ENCODE results near the gene KIZ. TPM values are rescaled to one million over a fixed set of nuclear protein-coding genes. Genes with fewer than 3 reads are reported as not detected.

Gene KIZ
- total RNA-seq, 1 experiment from 2014 or later, result 17.6 TPM

DNA sequence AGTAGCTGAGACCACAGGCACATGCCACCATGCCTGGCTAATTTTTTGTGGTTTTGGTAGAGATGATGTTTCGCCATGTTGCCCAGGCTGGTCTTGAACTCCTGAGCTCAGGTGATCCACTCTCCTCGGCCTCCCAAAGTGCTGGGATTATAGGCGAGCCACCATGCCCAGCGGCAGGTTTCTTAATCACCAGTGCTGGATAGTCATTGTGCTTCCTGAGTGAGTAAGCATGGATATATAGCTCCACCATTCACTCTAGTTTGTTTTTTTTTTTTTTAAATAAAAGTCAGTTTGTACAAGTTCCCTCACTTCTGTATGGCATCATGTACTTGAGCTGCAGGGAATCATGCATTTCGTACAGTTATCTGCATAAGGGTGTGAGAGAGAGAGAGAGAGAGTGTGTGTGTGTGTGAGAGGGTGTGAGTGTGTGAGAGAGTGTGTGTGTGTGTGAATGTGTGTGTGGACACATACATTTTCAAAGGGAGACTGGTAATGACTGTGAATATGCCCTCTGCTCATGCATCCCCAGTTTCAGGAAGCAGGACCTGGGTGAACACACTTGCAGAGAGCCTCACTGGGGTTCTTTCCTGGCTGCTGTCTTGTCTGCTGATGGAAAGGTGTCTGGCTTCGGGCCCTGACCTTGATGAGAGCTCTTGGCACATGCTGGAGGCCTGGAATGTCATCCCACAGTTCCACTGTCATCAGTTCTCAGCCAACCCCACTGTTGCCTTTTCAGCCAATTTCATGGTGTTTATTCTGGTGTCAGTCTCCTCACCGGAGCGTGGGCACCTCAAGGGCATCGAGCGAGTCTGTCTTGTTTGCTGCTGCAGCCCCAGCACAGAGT, 112.3 kb downstream of the KIZ start:
- Histone ChIP-seq H3K9ac (ENCODE audit: low read length) (no peak overlapping the region), H3K36me3 (ENCODE audit: control insufficient read depth in 1 of 2, insufficient read depth in 2 of 2, low read length in 2 of 2) (no peaks in the 10 kb centered on the region), H3K4me3 (replicated peaks in 1 of 2; ENCODE audit: low read depth in 1 of 2, low read length in 2 of 2) (no peak overlapping the region), H3K4me2 (ENCODE audit: low read length) (no peak overlapping the region), H3K27ac (ENCODE audit: low read depth, low read length) (no peak overlapping the region), H2AFZ (ENCODE audit: low read depth, low read length, poor library complexity, severe bottlenecking) (no peak overlapping the region), H3K9me2 (ENCODE audit: insufficient read depth) (no peaks in the 10 kb centered on the region), H3K27me3 (ENCODE audit: insufficient read depth, low read length) (no peaks in the 10 kb centered on the region), H3K9me3 (ENCODE audit: control insufficient read depth in 1 of 2, insufficient read depth in 1 of 2, low read depth in 1 of 2, low read length in 2 of 2) (no peaks in the 10 kb centered on the region), H3K4me1 (ENCODE audit: control insufficient read depth in 1 of 2, insufficient read depth in 2 of 2, low read length in 2 of 2) (peaks cover 0 to 6% of the 10 kb centered on the region in 2 experiments; a peak in 1 of 4 replicates), H3K79me2 (ENCODE audit: insufficient read depth, low read length) (no peaks in the 10 kb centered on the region), H4K20me1 (ENCODE audit: insufficient read depth) (no peaks in the 10 kb centered on the region)
- DNase-seq (ENCODE audit: low read depth, low spot score) (no peak), ATAC-seq (no peak)
- TF ChIP-seq POLR2A (IDR thresholded peaks at IDR 0.05; ENCODE audit: borderline replicate concordance, extremely low read depth, insufficient read depth, insufficient read length), result no peak
- no peak for TF ChIP-seq YY1 (IDR thresholded peaks at IDR 0.05; ENCODE audit: extremely low read depth, insufficient replicate concordance, low read depth, low read length)
- no peak for TF ChIP-seq ZFX (IDR thresholded peaks at IDR 0.05)
- TF ChIP-seq EZH2 (IDR thresholded peaks at IDR 0.05), result no peak
- TF ChIP-seq RAD21 (IDR thresholded peaks at IDR 0.05; ENCODE audit: low read depth), result no peak
- TF ChIP-seq, protein P1, sequence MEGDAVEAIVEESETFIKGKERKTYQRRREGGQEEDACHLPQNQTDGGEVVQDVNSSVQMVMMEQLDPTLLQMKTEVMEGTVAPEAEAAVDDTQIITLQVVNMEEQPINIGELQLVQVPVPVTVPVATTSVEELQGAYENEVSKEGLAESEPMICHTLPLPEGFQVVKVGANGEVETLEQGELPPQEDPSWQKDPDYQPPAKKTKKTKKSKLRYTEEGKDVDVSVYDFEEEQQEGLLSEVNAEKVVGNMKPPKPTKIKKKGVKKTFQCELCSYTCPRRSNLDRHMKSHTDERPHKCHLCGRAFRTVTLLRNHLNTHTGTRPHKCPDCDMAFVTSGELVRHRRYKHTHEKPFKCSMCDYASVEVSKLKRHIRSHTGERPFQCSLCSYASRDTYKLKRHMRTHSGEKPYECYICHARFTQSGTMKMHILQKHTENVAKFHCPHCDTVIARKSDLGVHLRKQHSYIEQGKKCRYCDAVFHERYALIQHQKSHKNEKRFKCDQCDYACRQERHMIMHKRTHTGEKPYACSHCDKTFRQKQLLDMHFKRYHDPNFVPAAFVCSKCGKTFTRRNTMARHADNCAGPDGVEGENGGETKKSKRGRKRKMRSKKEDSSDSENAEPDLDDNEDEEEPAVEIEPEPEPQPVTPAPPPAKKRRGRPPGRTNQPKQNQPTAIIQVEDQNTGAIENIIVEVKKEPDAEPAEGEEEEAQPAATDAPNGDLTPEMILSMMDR (IDR thresholded peaks at IDR 0.05 in 2 of 3, conservative IDR thresholded peaks at IDR 0.05 in 1 of 3; ENCODE audit: borderline replicate concordance in 1 of 3, insufficient read depth in 1 of 3, low read depth in 2 of 3, low read length in 2 of 3), result no peak
- TF ChIP-seq, protein P2, sequence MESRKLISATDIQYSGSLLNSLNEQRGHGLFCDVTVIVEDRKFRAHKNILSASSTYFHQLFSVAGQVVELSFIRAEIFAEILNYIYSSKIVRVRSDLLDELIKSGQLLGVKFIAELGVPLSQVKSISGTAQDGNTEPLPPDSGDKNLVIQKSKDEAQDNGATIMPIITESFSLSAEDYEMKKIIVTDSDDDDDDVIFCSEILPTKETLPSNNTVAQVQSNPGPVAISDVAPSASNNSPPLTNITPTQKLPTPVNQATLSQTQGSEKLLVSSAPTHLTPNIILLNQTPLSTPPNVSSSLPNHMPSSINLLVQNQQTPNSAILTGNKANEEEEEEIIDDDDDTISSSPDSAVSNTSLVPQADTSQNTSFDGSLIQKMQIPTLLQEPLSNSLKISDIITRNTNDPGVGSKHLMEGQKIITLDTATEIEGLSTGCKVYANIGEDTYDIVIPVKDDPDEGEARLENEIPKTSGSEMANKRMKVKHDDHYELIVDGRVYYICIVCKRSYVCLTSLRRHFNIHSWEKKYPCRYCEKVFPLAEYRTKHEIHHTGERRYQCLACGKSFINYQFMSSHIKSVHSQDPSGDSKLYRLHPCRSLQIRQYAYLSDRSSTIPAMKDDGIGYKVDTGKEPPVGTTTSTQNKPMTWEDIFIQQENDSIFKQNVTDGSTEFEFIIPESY (IDR thresholded peaks at IDR 0.05; ENCODE audit: extremely low read depth, insufficient replicate concordance, low read length), result no peak
- TF ChIP-seq EGR1 (IDR thresholded peaks at IDR 0.05; ENCODE audit: low read depth), result no peak
- TF ChIP-seq, protein P3, sequence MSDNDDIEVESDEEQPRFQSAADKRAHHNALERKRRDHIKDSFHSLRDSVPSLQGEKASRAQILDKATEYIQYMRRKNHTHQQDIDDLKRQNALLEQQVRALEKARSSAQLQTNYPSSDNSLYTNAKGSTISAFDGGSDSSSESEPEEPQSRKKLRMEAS (IDR thresholded peaks at IDR 0.05), result no peak
- no peak for TF ChIP-seq POLR2AphosphoS5 (IDR thresholded peaks at IDR 0.05; ENCODE audit: low read depth, low read length)
- TF ChIP-seq ELF1 (IDR thresholded peaks at IDR 0.05; ENCODE audit: borderline replicate concordance, low read depth), result no peak
- no peak for TF ChIP-seq SIN3A (IDR thresholded peaks at IDR 0.05; ENCODE audit: low read depth)
- no peak for TF ChIP-seq TCF7L2 (IDR thresholded peaks at IDR 0.05; ENCODE audit: borderline replicate concordance, extremely low read depth, insufficient read depth, insufficient read length)
- TF ChIP-seq FOSL1 (IDR thresholded peaks at IDR 0.05; ENCODE audit: low read depth), result no peak
- no peak for TF ChIP-seq CBX3 (IDR thresholded peaks at IDR 0.05; ENCODE audit: low read depth)
- TF ChIP-seq EZH2phosphoT487 (IDR thresholded peaks at IDR 0.05; ENCODE audit: borderline replicate concordance), result no peak
- no TSS peak for BruUV-seq (replicated peaks)
- ChIA-PET POLR2A (no interaction called here), RAD21 (ENCODE audit: low non-redundant PET in 1 of 2, low total read pairs in 2 of 2, uncharacterized antibody in 2 of 2, unreplicated experiment in 2 of 2) (interaction anchor here in 1 of 2 experiments (0.7 to 1.0 kb wide), 2 partner anchors 208 to 267 kb away, joined by 3 to 4 read pairs; no protein-coding TSS in a partner anchor), CTCF (interaction anchor here (1.0 to 5.3 kb wide), 2 partner anchors 267 to 333 kb away, joined by 3 to 105 read pairs; no protein-coding TSS in a partner anchor)
- intact Hi-C loops (cut with micrococcal nuclease), result loop anchor here (5.0 kb wide), 3 partner anchors 334 to 379 kb away; no protein-coding TSS in a partner anchor
